Hematopoietic multipotent progenitor cell treated with erythropoietin and hydrocortisone succinate and interleukin-3 and kit ligand, for 6 days (in vitro differentiated cells): ENCODE data around the gene ENPP7.
"Not testable (repeated sequence)": the region's sequence is repeated elsewhere in the genome, so short reads cannot be mapped to it uniquely, and the experiment has no call there.

Source experiments
- DNase-seq: peaks from one replicate; pipeline ENCODE4 v3.0.0-alpha.2; 2015

ENPP7 gene

DNA sequence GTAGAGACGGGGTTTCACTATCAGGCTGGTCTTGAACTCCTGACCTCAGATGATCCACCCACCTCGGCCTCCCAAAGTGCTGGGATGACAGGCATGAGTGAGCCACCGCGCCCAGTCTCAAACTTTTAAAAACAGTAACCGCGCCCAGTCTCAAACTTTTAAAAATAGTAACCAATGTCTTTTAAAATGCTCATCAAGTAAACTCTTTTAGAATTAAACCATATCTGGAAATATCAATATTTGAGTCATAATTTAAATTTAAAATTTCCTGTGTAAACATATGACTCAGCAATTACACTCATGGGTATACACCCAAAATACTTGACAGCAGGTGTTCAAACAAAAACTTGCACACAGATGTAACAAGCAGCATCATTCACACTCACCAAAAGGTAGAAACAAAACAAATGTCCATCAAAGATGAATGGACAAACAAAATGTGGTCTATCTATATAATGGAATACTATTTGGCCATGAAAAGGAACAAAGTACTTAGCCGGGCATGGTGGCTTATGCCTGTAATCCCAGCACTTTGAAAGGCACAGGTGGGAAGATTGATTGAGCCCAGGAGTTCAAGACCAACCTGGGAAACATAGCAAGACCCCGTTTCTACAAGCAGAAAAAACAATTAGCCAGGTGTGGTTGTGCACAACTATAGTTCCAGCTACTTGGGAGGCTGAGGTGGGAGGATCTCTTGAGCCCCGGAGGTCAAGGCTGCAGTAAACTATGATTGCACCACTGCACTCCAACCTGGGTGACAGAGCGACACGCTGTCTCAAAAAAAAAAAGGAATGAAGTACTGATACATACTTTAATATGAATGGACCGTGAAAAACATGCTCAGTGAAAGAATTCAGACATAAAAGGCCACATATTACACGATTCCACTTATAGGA lies 20.2 kb downstream of the ENPP7 start:
- DNase-seq = no peak

DNA sequence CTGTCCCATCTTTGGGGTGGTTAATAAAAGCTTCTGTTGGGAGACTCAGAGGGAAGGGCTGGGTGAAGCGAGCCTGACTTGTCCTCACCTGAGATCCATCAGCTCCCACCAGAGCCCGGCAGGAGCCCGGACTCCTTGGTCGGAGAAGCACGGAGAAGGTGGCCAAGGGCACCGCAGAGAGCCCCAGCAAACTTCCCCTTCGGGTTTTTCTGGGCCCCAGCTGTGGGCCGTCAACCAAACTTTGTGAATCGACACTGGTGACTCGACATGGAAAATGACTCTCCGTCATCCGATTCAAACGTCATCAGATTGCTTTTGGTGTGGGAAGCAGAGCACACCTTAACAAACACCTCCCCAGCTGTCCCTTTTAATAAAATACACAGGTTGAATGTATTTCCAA lies 21.4 kb downstream of the ENPP7 start:
- no peak for DNase-seq

DNA sequence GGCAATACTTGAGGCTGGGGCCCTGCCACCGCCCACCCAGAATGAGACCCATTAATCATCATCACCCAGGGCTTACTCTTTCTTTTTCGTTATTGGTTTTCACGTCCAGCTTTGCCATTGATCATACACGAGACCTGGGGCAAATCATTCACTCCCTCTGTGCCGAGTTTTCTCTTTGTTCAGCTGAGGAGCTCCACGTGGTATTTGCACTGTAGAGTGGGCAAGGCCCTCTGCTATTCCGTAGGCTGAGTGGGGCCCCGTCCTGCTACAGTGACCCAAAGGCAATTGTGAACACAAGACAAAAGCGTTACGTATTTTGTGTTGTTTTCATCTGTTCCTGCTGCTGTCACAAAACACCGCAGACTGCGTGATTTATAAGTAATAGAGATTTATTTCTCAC lies 23.6 kb downstream of the ENPP7 start:
- DNase-seq = no peak

DNA sequence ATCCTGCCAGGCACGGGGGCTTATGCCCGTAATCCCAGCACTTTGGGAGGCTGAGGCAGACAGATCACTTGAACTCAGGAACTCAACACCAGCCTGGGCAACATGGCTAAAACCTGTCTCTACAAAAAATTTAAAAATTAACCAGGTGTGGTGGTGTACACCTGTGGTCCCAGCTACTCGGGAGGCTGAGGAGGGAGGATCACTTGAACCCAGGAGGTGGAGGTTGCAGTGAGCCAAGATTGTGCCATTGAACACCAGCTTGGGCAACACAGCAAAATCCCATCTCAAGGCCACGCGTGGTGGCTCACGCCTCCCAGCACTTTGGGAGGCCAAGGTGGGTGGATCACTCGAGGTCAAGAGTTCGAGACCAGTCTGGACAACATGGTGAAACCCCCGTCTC lies 24.2 kb downstream of the ENPP7 start:
- DNase-seq = not testable (repeated sequence)

DNA sequence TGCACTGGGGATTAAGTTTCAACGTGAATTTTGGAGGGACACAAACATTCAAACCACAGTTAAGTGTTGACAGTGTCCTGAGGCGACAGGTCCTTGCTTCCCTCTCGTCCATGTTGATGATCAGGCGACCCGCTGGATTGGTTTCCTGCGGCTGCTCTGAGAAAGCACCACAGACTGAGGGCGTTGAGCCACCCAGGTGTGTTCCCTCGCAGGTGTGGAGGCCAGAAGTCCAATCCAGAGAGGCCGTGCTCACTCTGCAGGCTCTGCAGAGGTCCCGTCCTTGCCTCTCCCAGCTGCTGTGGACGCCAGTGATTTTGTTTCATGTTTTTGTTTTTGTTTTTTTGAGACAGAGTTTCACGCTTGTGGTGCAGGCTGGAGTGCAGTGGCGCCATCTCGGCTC lies 24.8 kb downstream of the ENPP7 start:
- DNase-seq = no peak

DNA sequence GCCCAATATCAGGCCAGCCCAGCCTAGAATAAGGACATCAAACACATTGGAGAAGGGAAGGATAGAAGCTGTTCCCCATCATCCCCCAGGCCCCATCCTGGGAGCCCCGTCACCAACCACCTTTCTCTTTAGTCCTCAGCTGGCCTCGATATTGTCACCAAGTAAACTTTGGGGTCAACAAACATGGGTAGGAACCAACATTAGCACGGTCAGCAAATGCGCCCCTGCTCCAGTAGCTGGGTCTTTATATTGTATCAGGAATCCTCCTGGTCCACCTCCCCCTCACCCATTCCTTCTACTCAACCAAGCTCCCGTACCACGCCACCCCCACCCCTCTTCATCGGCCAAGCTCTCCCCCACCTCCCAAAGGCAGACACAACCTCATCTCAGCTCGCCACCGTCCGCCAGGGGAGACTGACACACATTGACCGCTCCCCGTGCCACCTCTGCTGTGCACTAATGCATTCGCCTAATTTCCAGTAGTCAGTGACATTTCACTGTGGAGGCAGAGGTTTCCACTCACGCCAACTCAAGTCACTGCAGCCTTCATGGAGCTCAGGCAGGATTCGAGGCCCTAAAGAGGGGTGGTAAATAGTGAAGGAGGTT lies 26.5 kb downstream of the ENPP7 start:
- DNase-seq = no peak

DNA sequence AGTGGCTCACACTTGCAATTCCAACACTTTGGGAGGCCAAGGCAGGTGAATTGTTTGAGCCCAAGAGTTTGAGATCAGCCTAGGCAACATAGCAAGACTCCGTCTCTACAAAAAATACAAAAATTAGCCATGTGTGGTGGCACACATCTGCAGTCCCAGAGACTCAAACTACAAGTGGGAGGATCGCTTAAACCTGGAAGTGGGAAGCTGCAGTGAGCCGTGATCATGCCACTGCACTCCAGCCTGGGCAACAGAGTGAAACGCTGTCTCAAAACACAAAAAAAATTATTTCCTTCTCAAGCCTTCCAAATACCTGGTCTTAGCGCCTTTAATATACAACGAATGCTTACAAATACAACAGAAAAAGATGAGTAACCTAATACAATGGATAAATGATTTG lies 27.5 kb downstream of the ENPP7 start:
- DNase-seq = no peak

DNA sequence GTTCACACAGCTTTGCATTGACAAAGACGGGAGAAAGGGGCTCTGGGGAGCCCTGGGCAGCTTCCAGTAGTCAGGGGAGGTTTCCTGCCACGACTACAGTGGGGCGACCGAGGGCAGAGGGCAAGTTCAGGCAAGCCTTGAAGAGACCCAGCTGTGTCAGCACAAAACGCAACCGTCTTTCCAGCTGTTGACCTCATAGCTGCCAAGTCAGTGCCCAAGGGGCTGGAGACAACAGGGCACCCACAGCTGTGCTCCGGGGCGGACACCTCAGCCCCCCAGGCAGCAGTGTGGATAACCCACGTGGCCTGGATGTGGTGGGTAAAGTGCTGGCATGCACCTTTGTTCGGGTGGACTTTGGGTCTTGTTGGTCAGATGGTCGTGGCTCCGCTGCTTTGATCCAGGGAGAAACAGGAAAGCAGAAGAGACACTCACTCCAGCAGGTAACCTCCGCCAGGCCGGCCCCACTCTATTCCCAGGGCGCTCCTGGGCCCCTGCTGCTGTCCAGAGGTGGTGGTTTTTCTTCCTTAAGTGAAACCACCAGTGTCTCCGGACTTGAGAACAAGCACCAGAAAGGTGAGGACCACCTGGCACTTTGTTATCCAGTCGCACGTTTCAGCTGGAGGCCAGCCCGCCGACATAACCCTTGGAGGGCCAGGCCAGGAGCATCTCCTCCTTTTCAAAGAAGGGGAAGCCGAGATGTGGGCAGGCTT lies 29.6 kb downstream of the ENPP7 start:
- no peak for DNase-seq

DNA sequence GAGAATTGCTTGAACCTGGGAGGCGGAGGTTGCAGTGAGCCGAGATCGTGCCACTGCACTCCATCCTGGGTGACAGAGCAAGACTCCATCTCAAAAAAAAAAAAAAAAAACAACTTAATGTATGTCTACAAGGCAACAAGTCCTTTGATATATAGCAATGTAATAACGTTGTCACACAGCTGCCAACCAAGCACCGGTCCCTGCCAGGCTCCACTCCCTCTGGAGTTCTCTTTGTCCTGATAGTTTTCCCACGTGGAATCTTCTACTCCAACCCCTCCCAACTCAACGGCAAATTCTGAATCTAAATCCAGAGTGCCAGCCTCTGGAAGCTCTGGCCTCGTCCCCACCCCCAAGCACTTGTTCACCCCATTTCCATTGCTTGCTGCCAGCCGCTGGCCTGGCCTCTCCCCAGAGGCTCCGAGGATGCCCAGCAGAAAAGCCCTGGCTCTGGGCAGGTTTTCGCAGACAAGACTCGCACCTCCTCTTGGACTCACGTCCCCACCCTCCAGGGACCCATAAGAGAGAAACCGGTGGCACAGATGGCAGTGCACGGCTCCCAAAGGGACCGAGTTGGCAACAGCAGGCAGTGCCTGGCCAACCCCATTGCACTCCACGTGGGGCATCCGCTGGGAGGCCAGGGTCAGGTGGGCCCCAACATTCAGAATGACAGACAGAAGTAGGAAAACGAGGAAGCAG lies 31.3 kb downstream of the ENPP7 start:
- no peak for DNase-seq

DNA sequence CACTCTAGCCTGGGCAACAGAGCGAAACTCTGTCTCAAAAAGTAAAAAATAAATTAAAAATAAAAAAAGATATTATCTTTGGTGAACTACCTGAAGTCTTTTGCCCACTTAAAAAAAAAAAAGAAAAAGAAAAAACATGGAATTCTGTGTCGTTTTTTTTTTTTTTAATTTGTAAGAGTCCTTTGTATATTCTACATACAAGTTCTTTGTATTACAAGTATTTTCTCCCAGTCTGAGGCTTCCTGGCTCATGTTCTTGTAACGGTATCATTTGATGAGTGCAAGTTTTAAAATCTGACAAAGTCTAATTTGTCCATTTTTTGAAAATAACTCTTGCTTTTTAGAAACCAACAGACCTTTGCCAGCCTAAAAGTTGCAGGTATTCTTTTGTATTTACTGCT lies 35.0 kb downstream of the ENPP7 start:
- no peak for DNase-seq

DNA sequence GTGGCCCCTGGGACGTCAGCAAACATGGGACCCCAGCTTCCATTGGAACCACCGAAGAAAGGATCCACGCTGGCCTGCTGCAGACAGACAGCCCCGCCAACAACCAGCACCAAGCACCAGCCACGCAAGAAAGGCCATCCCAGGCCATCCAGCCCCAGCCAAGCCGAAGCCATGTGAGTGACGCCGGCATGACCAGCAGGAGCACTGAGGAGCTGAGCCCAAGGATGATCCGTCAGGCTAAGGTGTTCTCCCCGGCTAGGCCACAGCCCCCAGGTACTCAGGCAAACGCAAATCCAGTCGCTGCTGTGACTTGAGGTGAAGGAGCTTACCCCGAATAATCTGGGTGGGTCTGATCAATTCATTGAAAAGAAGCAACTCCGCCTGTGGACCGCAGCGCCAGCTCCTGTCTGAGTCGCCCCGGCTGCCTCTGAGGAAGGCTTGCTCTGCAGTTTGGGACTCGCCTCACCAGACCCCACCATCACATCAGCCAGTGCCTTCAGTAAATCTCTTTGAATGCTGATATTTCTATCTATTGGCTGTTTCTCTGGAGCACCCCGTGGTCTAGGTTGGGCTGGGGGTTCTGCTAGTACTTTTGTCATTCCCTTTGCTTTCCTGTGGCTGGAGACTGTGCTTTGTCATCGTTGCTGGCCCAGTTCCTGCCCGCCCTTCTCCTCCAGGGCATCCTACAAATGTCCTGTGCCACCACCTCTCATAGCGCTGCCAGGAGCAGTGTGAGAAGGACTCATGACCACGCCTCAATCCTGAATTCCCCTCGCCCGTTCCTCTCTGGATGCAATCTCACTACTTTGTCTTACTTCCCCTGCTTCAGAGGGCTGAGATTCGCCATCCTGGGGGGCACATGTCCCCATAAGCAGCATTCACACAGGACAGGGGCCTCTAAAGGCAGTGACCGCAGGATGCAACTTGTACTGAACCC lies 39.1 kb downstream of the ENPP7 start:
- DNase-seq = no peak

DNA sequence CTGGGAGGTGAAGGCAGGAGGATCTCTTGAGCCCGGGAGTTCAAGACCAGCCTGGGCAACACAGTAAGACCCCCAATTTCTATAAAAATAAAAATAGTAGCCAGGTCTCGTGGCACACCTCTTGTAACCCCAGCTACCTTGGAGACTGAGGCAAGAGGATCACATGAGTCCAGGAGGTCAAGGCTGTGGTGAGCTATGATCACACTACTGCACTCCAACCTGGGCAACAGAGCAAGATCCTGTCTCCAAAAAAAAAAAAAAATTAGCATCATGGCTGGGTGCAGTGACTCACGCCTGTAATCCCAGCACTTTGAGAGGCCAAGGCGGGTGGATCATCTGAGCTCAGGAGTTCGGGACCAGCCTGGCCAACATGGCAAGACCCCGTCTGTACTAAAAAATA lies 40.5 kb downstream of the ENPP7 start:
- no peak for DNase-seq

DNA sequence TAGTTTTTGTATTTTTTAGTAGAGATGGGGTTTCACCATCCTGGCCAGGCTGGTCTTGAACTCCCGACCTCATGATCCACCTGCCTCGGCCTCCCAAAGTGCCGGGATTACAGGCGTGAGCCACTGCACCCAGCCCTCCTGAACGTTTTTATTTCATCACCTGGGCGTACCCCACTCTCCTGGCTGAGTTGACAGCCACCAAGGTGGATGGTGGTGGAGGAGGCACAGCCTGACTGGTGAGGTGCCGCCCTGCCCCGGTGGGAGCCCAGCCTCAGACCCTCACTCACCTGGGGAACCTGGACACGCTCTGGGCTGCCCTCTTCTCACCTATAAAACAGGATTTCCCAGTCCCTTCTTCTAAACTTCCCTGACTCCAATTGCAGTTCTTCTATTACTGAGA lies 42.0 kb downstream of the ENPP7 start:
- DNase-seq = not testable (repeated sequence)

DNA sequence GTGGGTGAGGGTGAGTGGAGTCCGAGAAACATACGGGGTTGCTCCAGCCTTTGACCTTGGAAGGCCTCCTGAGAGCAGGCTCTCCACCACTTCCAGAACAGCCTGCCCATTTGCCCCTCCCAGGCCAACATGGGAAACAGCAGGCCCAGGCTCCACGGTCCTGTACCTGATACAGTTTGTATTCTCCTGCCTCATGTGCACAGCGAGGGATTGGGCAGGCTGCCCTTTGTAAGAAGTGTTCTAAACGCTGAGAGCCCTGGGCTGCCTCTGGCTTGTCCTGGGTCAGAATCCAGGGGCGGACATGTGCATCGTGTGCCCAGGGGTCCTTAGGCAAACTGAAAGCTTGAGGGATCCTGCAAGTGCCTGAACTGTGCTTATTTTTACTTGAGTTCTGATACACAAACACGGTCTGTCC lies 43.8 kb downstream of the ENPP7 start:
- DNase-seq = no peak

DNA sequence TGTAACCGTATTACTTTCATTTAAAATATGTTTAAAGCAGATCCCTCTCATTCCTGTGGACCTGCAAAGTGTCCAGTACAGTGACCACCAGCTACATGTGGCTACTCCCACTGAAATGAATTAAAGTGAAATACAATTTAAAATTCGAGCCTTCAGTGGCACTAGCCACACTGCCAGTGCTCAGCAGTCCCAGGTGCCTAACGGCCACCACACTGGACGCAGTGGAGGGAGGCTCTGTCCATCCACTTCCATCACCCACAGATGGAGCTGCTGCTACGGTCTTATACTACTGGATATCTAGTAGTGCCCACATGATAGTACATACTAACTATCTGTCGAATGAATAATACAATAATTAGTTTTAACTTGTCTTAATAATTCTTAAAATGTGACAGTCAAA lies 44.9 kb downstream of the ENPP7 start:
- no peak for DNase-seq

DNA sequence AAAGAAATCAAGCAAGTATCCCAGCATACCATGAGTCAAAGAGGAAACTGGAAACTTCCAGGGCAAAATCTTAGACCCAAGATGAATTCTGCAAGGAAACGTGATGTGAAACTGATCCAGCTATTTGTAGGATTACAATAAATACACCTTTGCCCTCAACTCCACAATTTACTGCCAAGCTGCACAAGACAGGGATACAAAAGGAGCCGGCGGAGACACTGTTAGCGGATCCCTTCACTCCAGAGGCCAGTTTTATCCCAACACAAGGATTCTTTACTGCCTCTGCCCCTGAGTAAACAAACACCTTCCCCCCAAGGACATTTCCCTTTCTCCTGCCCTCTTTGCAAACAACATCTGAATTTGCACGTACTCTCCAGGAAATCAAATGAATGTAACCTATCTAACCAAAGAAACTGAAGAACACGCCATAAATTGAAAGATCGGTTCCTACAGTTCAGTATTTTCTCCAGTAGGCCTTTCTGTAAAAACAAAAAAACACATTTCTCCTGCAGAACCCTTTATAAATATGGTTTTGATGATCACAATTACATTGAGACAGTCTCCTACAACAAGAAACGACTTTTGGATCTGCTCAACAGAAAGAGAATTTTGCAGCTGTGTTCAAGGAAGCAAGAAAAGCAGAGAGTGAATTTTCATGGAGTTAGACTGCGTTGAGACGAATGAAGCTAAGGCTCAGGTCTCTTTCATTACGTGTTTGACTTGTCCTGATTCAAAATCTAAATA lies 45.8 kb downstream of the ENPP7 start:
- DNase-seq = no peak

DNA sequence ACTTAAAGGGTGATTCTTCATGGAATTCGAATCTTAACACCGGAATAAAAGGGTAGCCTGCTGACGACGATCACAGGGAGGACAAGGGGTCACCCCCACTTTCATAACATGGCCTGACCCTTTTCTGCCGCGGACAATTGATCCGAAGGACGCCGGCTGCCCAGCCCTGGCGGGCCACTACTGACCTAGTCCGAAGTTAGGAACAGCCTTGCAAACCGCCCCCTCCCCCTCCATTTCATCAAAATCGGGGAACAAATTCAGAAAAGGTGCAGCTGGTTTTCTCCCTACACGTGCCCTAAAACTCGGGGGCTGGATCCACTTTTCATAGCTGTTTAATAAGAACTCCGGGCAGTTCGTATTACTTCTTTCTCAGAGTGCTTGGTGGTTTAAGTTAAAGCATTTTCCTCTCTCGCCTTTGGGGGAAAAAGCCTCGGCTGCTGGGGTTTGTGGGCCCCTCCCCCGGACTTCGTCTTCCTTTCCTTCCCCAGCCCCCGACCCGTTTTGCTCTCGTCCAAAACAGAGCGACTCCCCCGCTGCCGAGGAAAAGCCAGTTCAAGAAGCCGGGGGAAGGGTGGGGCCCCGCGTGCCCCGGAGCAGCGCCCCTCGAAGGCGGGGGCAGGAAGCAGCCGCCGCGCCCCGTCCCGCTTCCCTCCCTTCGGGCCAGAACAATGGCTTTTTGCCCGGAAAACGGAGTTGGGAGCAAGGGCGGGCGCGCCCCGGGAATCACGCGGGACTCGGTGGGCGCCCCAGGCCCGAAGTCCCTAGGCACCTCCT lies 46.6 kb downstream of the ENPP7 start:
- peak; percentile 82 for DNase-seq

DNA sequence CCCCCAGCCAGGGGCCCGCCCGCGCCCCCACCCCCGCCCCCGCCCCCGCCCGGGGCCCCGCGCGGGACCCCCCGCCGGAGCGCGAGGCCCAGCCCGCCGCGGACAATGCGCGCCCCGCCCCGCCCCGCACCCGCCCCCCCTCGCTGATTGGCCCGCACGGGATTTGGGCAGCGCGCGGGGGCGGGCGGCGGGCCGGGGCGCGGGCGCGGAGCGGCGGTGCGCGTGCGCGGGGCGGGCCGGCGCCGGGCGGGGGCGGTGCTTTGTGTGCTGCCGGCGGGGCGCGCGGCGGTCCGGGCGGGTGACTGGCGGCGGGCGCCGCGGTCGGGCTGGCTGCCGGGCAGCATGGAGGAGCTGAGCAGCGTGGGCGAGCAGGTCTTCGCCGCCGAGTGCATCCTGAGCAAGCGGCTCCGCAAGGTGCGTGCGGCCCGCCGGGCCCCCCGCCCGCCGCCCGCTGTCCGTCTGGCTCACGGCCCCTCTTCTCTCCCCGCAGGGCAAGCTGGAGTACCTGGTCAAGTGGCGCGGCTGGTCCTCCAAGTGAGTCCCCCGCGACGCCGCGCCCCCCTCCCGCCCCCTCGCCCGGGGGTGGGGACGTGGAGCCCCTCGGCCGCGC lies 47.3 kb downstream of the ENPP7 start, which contains the start of gene CBX2:
CBX2 (plus strand) TSS at position 255 of the 610 bp plus-strand sequence; CDS start at position 343, 88 bp downstream.
- DNase-seq = peak; percentile 85

DNA sequence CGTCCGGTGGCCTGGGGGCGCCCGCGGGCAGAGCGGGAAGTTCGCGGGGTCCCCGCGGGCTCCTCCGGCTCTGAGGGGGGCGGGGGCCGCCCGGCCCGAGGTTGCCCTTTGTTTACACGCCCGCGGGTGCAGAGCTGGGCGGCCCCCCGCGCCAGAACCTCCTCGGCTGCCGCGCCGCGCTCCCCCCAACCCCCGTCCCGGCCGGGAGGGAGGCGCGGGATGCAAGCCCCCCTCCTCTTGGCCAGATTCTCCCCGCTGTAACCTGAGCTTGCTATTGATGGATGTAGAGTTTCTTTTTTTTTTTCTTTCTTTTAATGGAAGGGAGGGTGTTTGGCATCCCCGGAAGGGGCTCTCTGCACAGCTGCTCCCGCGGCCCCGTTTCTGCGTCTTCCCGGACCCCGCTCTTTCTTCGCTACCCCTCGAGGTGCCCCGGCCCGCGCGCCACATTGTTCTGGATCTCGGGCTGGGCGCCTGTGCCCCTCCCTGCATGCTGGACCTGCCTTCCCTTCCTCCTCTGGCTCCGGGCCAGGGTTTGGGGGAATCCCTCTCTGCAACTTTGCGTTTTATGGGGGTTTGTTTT lies 47.9 kb downstream of the ENPP7 start:
- DNase-seq = peak; percentile 63
